HG03565 (cell line): Measurements from ENCODE around the gene CHST4.
"Not testable (repeated sequence)": the region's sequence is repeated elsewhere in the genome, so short reads cannot be mapped to it uniquely, and the experiment has no call there.

Experiments
- ATAC-seq: cut with Tn5 transposase; IDR thresholded peaks from one replicate; pipeline ENCODE4 v1.9.1; 2021; ENCODE audit warnings: mild to moderate bottlenecking, moderate library complexity; ENCODE audit not compliant: unreplicated experiment

The CHST4 gene

DNA sequence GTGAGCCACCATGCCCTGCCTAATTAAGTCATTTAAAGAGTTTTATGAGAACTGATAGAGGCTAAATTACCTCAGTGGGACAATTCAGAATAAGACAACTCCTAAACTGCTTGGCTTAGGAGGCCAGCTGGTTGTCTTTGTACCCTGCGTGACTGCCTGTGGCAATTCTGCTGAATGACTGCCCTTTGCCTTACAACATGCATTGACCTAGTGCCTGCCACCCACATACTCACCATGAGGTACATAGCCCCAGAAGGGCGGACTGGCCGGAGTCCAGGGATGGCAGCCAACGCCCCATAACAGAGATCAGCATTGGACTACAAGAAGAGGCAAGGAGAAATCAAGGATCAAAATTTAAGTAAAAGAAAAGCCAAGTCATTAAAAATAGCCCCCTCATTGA, 43.4 kb downstream of the CHST4 start:
- no peak for ATAC-seq

DNA sequence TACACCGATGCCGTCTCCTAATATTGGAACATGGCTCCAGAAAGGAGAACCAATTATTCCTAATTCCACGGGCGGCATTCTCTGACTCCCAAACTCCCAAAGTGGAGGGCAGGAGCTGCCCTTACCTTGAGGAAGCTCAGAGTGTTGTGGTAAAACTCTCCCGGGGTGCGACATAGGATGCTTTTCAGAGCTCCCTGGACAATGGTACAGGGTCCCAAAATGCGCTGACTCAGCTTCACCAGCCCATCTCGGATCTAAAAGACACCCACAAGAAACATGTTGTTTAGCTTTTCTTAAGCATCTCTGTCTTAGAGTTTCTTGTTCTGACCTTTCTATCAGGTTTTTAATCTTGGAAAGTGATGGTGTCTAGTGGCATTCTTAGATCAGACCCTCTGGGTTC, 43.9 kb downstream of the CHST4 start:
- no peak for ATAC-seq

DNA sequence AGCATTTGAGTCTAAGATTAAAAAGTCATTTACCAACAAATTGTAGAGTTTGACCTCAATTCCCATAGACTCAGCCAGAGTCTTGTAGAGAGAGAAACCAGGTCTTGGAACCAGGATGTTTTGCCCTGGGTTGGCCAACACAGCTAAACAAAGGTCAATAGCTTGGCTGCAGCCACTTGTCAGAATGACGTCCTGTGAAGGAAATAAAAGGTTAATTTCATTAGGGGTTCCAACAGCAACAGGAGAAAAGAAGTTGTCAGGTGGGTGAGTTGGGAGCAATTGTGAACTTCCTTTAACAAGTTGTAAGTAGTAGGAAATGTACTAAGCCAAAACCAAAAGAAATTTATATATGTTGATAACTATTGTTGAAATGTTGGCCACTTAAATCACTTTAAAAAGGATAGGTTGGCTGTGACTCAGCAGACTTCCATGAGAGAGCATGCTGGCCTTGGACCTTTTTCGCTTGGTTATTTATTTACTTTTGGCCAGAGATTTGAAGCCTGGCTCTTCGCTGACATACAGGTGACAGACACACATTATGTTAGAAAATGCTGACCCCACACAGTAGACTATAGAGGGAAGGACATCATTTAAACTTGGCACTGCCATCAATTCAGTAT, 46.4 kb downstream of the CHST4 start:
- ATAC-seq = no peak

DNA sequence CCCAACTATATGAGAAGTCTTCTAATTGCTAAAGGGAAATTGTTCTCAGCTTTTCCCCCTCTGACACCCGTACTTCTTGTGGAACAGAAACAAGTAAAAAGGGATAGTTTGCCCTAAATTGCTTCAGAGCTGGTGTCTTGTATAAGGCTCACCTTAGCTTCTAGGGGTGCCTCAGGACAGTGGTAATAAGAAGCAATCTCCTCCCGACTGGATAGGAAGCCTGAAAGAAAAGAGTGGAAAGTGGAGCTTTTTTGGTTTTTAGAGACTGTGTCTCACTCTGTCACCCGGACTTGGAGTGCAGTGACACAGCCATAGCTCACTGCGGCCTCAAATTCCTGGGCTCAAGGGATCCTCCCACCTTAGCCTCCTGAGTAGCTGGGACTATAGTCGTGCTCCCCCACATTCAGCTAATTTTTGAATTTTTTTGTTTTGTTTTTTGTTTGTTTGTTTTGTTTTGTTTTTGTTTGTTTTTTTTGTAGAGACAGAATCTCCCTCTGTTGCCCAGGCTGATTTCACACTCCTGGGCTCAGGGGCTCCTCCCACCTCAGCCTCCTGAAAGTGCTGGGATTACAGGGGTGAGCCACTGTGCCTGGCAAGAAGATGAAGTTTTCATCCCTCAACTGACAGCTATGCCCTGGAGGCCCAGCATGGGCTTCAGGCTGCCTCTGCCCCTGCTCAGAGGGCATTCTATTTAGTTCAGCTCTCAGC, 47.3 kb downstream of the CHST4 start:
- ATAC-seq = no peak

DNA sequence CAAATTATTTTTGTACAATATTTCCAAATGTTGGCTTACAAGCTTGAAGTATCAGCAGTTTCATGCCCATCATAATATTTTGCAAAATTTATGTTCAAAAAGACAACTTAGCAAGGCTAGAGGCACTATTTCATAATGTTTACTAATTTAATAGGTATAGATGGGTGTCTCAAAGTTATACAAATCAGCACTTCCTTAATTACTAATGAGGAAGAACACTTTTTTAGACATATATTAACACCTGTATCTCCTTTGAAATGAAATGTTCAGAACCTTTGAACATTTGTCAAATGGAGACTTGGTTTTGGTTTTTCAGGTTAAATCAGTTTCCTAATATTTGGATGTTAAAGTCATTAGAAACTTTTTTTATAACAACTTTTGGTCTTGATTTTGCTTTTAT, 48.5 kb downstream of the CHST4 start:
- no peak for ATAC-seq

DNA sequence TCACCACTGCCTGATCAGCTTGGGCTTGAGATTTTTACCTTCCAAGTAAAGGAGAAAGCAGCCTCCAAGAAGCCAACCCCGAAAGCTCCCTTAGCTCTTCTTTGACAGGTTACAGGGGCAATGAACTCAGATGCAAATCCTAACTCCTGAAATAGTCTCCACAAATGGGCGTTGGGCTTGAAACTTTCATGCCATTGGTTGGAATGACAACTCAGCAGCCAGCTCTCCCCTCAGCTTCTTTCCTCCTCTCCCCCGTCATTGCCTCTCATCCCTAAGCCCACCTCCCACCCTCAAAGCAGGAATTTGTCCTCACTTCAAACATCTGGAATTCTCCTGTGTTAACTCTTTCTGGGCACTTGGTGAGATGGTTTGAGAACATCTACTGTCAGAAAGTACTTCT, 50.7 kb downstream of the CHST4 start, which contains the start of gene TAT:
Gene TAT, minus strand, starts transcription at position 122 of the 400 bp plus-strand sequence. CDS start 677 bp downstream, outside the sequence.
- no peak for ATAC-seq

DNA sequence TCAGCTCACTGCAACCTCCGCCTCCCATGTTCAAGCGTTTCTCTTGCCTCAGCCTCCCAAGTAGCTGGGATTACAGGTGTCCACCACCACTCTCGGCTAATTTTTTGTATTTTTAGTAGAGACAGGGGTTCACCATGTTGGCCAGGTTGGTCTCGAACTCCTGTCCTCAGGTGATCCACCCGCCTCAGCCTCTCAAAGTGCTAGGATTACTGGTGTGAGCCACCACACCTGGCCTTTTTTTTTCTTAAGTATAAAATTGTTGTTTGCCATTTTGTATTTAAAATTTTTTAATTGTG, 56.3 kb downstream of the CHST4 start:
- not testable (repeated sequence) for ATAC-seq

DNA sequence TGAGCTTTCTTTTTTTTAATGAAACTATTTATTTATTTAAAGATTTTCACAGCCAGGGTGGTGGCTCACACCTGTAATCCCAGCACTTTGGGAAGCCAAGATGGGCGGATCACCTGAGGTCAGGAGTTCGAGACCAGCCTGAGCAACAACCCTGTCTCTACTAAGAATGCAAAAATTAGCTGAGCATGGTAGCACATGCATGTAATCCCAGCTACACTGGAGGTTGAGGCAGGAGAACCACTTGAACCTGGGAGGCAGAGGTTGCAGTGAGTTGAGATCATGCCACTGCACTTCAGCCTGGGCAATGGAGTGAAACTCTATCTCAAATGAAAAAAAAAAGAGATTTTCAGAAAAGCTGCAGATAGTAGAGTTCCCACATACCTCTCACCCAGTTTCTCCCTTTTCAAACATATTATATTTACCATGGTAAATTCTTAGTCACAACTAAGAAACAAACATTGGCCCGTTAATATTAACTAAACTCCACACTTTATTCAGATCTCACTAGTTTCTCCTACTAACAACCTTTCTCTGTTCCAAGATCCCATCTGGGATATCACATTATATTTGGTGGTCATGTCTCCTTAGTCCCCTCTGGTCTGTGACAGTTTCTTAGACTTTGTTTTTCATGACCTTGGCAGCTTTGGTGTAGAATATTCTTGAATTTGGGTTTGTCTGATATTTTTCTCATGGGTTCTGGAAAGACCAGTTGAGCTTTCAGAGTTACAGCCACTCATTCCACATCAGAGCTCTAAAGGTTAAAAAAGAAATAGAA, 58.5 kb downstream of the CHST4 start:
- ATAC-seq = no peak

DNA sequence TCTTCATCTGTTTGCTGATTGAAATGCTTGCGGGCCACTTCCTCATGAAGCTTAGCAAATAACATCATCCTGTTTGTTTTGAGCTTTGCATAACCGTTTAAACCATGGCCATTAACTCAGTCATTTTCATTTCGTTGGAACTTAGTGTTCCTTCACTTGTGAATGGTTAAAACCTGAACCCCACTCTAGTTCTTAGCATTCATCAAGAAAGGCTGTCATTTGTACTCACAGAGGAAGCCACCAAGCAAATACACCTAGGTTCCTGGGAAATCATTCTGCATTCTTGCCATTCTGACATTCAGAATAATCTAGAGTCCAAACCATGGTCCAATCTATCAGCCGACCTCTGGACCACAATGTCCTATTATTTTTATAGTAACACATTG, 59.1 kb downstream of the CHST4 start:
- no peak for ATAC-seq
